ENCODE results near the gene MYH11. TPM values are rescaled to one million over a fixed set of nuclear protein-coding genes. Genes with fewer than 3 reads are reported as not detected.

MYH11 gene
- 0.31 TPM in 1 of 2 replicates, not detected in the other for total RNA-seq
- long read RNA-seq, partial matches to known transcripts: 0 of 1 reads
- long read RNA-seq, other reads (novel, unspliced or antisense): 1 of 1 reads

DNA sequence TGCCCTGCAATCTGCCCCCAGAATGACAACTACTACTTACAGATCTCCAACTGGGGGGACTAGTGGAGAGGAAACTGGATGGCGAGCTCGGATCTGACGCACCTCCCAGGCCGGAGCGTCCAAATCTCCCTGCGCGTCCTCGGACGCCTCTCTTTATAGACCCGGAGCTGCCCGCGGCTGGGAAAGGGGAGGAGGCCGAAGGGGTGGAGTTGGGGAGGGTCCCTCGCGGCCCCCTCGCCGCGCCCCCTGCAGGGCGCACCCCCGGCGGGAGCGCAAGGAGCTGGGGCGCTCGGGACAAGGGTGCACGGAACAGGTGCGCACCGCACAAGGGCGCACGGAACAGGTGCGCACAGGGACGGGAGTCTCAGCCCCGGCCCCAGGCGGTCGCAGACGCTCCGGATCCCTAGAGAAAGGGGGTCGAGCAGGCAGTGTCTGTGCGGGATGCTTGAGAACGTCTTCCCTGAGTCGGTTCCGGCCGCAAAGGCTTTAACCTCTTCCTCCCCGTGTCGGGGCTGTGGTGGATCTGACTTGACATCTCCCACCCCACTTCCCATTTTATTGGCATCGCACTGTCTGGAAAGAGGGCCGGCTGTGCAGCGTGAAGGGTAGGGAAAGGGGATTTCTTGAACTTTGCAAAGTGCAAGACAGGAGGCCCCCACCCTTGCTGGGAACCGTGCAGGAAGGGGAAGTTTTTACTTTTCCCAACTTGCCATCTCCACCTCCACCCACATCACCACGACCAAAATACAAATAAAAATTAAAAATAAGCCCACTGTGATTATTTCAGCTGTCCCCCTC is at the start of gene MYH11:
TSS of gene MYH11 (minus strand) at position 128 of the 798 bp plus-strand sequence. CDS start 18,776 bp downstream, outside the sequence.
- peak within 1 kb of the TSS; percentile 58 for H3K4me3 Mint-ChIP-seq (ENCODE audit: low read depth)
- DNase-seq (ENCODE audit: low spot score, unreplicated experiment): no peak
- TF ChIP-seq, protein P1, sequence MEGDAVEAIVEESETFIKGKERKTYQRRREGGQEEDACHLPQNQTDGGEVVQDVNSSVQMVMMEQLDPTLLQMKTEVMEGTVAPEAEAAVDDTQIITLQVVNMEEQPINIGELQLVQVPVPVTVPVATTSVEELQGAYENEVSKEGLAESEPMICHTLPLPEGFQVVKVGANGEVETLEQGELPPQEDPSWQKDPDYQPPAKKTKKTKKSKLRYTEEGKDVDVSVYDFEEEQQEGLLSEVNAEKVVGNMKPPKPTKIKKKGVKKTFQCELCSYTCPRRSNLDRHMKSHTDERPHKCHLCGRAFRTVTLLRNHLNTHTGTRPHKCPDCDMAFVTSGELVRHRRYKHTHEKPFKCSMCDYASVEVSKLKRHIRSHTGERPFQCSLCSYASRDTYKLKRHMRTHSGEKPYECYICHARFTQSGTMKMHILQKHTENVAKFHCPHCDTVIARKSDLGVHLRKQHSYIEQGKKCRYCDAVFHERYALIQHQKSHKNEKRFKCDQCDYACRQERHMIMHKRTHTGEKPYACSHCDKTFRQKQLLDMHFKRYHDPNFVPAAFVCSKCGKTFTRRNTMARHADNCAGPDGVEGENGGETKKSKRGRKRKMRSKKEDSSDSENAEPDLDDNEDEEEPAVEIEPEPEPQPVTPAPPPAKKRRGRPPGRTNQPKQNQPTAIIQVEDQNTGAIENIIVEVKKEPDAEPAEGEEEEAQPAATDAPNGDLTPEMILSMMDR (IDR thresholded peaks at IDR 0.05; ENCODE audit: unreplicated experiment): peak; percentile 27
- no peak within 1 kb of the TSS for H3K27ac Mint-ChIP-seq
- H3K27me3 Mint-ChIP-seq: peaks cover 61% of the 10 kb centered on the region
- H3K36me3 Mint-ChIP-seq (ENCODE audit: insufficient read depth): no peaks in the 10 kb centered on the region
- peaks cover 2% of the 10 kb centered on the region for H3K4me1 Mint-ChIP-seq (ENCODE audit: low read depth)
- no peaks in the 10 kb centered on the region for H3K9me3 Mint-ChIP-seq (ENCODE audit: low read depth)

DNA sequence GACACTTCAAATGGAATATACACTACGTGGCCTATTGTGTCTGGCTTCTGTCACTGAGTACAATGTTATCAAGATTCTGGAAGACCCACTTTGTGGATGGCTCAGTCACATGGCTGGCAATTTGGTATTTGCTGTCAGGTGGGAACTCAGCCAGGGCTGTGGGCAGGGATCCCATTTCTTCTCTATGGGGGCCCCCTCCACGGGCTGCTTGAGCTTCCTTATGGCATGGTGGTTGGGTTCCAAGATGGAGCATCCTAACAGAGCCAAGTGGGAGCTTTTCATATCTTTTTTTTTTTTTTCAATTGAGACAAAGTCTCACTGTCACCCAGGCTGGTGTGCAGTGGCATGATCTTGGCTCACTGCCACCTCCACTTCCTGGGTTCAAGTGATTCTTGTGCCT is 49.6 kb upstream of the MYH11 start:
- H3K27ac Mint-ChIP-seq: no peak overlapping the region
- H3K36me3 Mint-ChIP-seq (ENCODE audit: insufficient read depth): no peaks in the 10 kb centered on the region
- no peaks in the 10 kb centered on the region for H3K27me3 Mint-ChIP-seq
- no peaks in the 10 kb centered on the region for H3K4me1 Mint-ChIP-seq (ENCODE audit: low read depth)
- DNase-seq (ENCODE audit: low spot score, unreplicated experiment): no peak
- TF ChIP-seq, protein P1 (IDR thresholded peaks at IDR 0.05; ENCODE audit: unreplicated experiment): no peak
- no peaks in the 10 kb centered on the region for H3K9me3 Mint-ChIP-seq (ENCODE audit: low read depth)
- H3K4me3 Mint-ChIP-seq (ENCODE audit: low read depth): no peak overlapping the region

DNA sequence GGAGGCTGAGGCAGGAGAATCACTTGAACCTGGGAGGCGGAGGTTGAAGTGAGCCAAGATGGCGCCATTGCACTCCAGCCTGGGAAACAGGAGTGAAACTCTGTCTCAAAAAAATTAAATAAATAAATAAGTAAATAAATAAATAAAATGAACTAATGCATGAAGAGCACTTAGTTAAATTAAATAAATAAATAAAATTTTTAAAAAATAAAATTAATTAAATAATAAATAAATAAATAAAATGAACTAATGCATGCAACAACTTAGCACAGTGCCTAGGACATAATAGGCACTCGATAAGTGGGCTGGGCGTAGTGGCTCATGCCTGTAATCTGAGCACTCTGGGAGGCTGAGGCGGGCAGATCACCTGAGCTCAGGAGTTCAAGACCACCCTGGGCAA is 47.1 kb upstream of the MYH11 start:
- no peaks in the 10 kb centered on the region for H3K36me3 Mint-ChIP-seq (ENCODE audit: insufficient read depth)
- TF ChIP-seq, protein P1 (IDR thresholded peaks at IDR 0.05; ENCODE audit: unreplicated experiment): no peak
- no peak overlapping the region for H3K4me3 Mint-ChIP-seq (ENCODE audit: low read depth)
- H3K27ac Mint-ChIP-seq: no peak overlapping the region
- no peaks in the 10 kb centered on the region for H3K27me3 Mint-ChIP-seq
- peaks cover 2% of the 10 kb centered on the region for H3K4me1 Mint-ChIP-seq (ENCODE audit: low read depth)
- DNase-seq (ENCODE audit: low spot score, unreplicated experiment): no peak
- H3K9me3 Mint-ChIP-seq (ENCODE audit: low read depth): no peaks in the 10 kb centered on the region

DNA sequence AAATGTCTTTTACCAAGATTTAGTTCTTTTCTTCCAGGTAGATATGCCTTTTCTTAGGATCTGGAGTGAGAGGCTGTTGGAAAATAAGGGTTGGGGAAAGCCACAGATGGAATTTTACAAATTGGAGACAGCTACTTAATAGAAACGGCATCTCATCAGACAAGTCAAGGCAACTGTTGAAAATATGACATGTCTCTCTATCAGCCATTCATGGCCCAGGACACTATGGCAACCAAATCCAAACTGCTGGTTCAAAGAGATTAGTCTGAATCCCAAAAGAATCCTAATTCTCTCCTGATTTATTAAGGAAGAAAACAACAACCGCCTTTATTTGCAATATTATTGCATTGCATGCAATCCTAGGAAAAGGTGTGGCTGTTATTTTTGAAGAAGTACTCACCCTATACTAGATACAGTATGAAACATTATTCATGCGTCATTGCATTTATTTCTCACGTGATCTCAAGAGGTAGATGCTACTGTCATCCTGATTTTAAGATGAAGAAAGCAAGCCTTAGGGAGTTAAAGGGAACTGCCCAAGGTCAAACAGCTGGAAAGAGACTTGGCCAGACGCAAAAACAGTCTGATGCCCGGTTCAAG is 44.2 kb upstream of the MYH11 start:
- Mint-ChIP-seq H3K27ac (no peak overlapping the region), H3K36me3 (ENCODE audit: insufficient read depth) (no peaks in the 10 kb centered on the region), H3K9me3 (ENCODE audit: low read depth) (no peaks in the 10 kb centered on the region), H3K4me1 (ENCODE audit: low read depth) (peaks cover 2% of the 10 kb centered on the region), H3K4me3 (ENCODE audit: low read depth) (no peak overlapping the region), H3K27me3 (no peaks in the 10 kb centered on the region)
- DNase-seq (ENCODE audit: low spot score, unreplicated experiment): no peak
- TF ChIP-seq, protein P1 (IDR thresholded peaks at IDR 0.05; ENCODE audit: unreplicated experiment): no peak

DNA sequence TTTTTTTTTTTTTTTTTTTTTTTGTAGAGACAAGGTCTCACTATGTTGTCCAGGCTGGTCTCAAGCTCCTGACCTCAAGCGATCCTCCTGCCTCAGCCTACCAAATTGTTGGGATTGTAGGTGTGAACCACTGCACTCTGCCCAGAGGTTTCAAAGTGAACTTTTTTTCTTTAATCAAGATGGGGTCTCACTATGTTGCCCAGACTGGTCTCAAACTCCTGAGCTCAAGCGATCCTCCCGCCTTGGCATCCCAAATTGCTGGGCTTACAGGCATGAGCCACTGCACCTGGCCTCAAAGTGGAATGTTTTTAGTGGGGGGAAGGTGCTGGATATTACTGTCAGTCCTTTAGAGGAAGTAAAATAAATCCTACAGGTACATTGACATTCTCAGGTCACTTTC is 43.5 kb upstream of the MYH11 start:
- Mint-ChIP-seq H3K9me3 (ENCODE audit: low read depth) (no peaks in the 10 kb centered on the region), H3K27me3 (no peaks in the 10 kb centered on the region), H3K4me1 (ENCODE audit: low read depth) (peaks cover 2% of the 10 kb centered on the region), H3K4me3 (ENCODE audit: low read depth) (no peak overlapping the region), H3K27ac (no peak overlapping the region), H3K36me3 (ENCODE audit: insufficient read depth) (no peaks in the 10 kb centered on the region)
- no peak for DNase-seq (ENCODE audit: low spot score, unreplicated experiment)
- TF ChIP-seq, protein P1 (IDR thresholded peaks at IDR 0.05; ENCODE audit: unreplicated experiment): no peak
